Femur (tissue), 1 donor: ENCODE measurements around the gene PILRB.
"Not testable (repeated sequence)": the region's sequence is repeated elsewhere in the genome, so short reads cannot be mapped to it uniquely, and the experiment has no call there.

Source experiments
- DNase-seq: peaks from one replicate; pipeline ENCODE4 v3.0.0-alpha.2; 2017

The PILRB gene

DNA sequence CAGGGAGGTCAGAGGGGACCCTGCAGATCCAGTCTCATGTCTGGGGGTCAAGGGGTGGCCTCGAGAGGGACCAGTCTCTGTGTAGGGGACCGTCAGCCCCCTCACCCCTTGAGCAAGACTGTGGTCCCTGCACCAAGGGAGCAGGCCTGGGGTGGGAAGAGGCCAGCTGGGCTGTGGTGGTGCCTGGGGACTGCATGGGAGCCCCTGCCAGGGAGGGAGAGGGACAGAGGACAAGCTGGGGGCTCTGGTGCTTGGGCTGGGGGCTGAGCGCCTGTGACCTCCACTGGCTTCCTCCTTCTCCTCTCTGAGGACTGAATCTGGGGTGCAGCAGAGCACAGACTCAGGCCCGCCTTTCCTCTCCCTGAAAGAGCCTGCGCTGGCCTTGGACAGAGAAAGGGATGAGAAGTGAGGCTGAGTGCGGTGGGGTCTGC lies 771 bp upstream of the PILRB start:
- no peak for DNase-seq

DNA sequence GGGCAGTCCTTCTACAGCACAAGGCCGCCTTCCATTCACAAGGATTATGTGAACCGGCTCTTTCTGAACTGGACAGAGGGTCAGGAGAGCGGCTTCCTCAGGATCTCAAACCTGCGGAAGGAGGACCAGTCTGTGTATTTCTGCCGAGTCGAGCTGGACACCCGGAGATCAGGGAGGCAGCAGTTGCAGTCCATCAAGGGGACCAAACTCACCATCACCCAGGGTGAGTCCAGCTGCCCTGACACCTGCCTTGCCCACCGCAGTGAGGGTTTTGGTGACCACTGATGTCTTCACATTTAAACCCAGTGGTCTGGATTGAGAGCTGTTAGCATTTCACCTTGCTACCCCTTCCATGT lies 918 bp downstream of the PILRB start:
- DNase-seq, result no peak

DNA sequence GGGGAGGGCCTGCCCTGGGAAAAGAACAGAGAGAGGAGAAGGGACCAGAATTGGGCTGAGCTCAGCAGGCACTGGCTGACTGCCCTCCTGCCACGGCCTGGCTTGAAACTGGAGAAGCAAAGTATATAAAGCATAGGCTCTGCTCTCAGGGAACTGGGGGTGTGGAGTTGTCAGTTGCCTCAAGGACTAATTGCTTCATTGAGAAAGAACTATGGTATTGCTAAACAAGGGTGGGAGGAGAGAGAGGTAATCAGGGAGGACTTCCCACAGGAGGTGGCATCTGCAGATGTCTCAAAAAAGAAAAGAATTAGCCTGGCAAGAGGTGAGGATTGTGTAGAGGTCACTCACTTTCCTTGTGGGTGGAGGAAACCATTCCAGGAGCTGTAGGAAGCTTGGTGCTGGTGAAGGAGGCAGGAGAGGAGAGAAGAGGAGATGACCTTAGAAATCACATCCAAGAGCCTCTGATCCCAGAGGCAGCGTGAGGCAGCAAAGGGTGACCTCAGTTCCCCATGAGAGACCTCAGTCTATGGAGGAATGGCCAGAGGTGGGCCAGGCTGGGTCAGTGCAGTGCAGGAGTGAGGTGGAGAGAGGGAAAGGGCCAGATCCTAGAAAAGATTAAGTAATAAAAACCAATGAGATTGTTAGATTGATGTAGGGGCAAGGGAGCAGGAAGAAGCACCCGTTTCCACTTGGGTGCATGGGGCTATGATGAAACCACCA lies 2.4 kb downstream of the PILRB start:
- no peak for DNase-seq

DNA sequence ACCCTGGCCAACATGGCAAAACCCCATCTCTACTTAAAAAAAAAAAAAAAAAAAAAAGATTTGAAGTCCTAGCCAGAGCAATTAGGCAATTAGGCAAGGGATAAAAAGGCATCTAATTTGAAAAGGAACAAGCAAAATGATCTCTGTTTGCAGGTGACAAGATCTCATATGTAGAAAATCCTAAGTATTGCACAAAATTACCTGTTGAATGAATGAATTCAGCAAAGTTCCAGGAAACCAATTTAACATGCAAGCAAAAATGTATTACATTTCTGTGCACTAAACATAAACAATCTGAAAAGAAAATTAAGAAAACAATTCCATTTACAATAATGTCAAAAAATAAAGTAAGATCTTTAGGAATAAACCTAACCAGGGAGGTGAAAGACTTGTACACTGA lies 5.2 kb downstream of the PILRB start:
- DNase-seq, result no peak

DNA sequence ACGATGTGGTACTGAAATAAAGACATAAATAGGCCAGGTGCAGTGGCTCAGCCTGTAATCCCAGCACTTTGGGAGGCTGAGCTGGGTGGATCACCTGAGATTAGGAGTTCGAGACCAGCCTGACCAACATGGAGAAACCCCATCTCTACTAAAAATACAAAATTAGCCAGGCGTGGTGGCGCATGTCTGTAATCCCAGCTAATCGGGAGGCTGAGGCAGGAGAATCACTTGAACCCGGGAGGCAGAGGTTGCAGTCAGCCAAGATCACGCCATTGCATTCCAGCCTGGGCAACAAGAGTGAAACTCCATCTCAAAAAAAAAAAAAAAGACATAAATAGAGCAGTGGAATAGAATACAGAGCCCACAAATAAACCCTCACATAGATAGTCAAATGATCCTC lies 5.9 kb downstream of the PILRB start:
- DNase-seq, result not testable (repeated sequence)

DNA sequence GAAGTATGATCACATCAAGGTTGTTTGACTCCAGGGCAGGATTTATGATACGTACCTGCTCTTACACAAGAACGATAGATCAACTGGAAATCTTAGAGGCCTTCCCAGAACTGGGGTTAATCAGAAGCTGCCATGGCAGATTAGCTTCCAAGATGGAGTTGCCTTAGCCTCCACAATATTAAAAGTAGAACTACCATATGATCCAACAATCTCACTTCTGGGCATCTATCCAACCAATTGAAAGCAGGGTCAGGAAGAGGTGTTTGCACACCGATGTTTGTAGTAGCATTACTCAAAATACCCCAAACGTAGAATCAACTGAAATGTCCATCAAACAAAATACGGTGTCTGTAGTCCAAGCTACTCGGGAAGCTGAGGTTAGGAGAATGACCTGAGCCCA lies 6.6 kb downstream of the PILRB start:
- DNase-seq, result no peak

DNA sequence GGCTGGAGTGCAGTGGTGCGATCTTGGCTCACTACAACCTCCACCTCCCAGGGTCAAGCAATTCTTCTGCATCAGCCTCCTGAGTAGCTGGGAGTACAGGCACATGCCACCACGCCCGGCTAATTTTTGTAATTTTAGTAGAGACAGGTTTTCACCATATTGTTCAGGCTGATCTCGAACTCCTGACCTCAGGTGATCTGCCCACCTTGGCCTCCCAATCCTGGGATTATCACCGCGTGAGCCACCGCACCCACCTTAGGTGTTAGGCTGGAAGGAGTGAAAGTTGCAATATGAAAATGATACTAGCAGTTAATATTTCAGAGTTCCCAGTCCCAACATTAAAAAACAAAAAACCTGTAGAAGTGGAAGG lies 8.1 kb downstream of the PILRB start:
- DNase-seq, result not testable (repeated sequence)

DNA sequence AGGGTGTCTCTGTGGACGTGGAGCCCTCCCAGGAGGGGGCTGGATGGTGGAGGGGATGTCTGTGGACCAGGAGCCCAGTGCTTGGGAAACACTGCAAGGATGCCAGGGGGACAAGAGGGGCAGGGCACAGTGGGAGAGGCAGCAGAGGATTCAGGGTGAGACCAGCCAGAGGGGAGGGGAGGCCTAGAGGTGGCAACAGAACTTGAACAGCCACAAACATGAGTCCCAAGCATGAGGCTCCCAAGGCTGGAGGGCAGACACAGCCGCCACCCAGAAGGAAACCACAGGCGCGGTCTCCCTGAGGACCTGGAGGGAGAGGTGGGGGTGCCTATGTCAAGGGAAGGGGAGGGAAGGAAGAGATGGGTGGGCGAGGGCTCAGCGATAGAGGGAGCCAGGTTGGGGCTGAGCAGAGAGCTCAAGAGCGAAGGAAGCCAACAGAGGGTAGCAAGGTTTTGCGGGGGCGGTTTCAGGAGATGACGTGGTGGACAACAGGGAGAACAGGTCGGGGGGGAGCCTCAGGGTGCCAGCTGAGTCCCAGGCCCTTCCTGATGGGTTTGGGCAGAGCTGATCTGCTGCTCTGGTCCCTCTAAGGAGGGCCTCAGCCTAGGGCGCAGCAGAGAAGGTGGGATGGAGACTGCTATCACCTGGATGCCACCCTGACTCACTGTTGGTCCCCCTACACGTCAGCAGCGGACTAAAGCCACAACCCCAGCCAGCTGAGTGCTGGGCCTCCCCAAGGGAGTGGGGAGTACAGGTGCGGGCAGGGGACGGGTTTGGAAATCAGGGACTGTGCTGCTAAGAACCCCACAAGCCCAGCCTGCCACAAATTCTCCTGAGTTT lies 8.7 kb downstream of the PILRB start:
- DNase-seq, result no peak

DNA sequence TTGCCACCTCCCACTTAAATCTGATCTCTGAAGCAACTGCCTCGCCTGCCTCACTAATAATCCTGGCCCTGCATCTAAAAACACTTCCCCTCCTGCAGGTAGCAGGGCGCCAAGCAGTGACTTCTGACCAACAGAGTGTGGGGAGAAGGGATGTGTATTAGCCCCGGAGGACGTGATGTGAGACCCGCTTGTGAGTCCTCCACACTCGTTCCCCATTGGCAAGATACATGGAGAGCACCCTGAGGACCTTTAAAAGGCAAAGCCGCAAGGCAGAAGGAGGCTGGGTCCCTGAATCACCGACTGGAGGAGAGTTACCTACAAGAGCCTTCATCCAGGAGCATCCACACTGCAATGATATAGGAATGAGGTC lies 9.3 kb downstream of the PILRB start:
- no peak for DNase-seq

DNA sequence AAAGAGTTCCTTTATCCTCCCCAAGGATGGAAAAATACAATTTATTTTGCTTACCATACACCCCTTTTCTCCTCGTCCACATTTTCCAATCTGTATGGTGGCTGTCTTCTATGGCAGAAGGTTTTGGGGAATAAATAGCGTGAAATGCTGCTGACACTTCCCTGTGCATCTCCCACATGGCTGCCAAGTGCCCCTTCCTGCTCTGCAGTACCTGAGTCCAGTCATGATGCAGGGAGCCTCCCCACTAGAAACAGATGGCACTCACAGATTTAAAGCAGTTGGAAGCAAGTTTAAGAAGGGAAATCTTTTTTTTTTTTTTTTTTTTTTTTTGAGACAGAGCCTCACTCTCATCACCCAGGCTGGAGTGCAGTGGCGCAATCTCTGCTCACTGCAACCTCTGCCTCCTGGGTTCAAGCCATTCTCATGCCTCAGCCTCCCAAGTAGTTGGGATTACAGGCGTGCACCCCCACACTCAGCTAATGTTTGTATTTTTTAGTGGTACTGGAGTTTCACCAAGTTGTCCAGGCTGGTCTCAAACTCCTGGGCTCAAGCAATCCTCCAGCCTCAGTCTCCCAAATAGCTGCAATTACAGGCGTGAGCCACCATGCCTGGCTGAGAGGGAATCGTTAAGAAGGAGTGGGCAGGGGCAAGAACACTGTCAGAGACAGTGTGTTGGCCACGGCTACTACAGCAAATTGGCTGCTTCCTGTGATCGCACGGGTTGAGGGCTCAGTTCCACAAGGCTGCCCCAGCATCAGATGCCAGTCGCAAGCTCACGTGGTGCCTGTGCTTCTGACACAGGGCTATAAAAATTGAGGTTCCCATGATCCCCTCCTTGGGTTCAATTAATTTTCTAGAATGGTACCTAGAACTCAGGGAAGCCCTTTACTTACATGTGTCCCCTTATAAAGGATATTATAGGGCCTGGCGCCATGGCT lies 10.0 kb downstream of the PILRB start:
- no peak for DNase-seq

DNA sequence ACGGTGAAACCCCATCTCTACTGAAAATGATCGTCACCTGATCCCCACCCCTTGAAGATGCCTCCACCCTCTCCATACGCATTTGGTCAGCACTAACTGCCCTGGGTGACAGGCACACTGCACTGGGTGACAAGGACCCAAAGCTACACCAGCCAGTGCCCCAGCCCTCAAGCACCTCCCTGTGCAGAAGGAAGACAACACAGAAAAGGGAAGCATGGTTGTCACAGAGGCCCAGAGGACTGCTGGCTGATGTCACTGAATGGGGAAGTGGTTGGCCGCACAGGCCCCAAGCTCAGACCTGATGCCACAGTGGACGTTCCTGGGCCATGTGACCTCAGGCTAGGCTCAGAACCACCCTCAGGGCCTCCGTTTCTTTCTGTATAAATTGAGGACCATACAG lies 11.2 kb downstream of the PILRB start:
- DNase-seq, result peak; percentile 73

DNA sequence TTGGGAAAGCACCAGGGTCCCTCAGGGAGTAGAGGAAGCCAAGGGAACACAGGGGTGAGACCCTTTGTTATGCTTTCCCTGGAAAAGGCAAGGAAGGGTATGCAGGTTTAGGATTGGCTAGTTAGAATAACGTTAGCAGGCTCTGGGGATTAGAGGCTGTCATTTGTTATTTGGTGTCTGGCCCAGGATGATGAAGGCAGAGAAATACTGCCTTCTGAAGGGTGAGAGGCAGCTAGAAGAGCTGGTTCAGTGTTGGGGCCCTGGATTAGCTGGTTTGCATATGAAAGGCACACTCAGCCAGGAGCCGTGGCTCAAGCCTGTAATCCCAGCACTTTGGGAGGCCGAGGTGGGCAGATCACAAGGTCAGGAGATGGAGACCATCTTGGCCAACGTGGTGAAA lies 12.4 kb downstream of the PILRB start:
- no peak for DNase-seq

DNA sequence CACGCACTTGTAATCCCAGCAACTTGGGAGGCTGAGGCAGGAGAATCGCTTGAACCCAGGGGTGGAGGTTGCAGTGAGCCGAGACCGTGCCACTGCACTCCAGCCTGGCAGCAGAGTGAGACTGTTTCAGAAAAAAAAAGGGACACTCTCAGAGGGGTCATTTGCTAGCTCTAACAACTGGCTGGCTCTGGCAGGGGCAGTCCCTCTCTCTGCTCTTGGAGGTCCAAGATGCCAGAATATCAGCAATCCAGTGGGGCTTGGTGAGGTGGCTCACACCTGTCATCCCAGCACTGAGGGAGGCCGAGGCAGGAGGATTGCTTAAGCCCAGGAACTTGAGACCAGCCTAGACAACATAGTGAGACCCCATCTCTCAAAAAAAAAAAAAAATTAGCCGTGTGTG lies 12.8 kb downstream of the PILRB start:
- DNase-seq, result no peak

DNA sequence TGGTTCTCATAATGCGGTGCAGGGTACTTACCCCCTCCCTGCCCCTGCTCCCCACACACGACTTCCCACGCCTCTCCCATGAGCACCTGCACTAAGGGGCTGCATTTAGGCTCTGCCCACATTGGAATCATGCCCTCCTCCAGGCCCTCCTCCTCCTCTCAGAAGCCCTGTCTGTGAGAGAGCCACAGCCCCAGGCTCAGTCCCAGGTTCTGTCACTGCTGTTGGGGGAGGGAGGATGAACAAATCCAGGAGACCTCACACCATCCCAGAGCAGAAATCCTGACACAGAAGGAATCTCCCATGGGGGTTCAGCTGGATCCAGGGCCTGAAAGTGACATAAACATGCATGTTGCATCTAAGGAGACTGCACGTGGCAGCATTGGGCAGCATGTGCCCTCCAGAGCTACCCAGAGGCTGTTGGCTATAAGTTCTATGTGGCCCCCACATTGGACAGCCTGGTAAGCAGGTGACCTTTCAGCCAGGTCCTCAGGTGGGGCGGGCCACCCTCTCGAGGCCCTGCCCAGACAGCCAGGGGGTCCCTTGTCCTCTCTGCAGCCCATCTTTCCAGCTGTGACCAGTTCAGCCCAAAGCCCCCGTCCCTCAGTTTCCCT lies 13.7 kb downstream of the PILRB start:
- DNase-seq, result peak; percentile 20

DNA sequence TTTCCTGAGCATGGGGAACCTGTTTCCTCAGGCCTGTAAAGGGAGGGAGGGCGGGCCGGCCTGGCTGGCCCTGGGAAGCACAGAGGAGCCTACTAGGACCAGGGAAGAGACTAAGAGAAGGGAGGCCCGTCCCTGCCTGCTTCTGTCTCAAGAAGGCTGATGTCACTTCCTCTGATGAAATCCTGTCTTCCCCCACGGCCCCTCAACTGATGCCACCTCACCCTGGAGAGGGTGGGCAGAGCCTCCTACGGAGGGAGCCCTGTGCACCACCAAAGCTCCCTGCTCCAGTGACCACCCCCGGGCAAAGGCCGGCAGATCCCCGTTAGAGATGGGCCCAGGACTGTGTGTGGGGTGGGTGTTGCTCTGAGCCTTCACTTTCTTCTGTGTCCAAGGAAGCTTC lies 14.3 kb downstream of the PILRB start:
- peak; percentile 46 for DNase-seq

DNA sequence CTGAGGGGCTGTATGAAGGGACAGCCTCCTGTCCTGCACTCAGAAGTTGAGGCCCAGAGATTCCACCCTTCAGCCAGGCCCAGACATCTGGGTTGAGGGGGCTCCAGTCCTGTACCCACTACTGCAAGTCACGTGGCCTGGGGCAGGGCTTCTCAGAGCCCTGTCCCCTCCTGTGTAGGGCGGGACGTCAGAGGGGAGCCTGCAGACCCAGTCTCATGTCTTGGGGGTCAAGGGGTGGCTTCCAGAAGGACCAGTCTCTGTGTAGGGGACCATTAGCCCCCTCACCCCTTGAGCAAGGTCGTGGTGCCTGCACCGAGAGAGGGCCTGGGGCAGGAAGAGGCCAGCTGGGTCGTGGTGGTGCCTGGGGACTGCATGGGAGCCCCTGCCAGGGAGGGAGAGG lies 14.8 kb downstream of the PILRB start:
- DNase-seq, result no peak

DNA sequence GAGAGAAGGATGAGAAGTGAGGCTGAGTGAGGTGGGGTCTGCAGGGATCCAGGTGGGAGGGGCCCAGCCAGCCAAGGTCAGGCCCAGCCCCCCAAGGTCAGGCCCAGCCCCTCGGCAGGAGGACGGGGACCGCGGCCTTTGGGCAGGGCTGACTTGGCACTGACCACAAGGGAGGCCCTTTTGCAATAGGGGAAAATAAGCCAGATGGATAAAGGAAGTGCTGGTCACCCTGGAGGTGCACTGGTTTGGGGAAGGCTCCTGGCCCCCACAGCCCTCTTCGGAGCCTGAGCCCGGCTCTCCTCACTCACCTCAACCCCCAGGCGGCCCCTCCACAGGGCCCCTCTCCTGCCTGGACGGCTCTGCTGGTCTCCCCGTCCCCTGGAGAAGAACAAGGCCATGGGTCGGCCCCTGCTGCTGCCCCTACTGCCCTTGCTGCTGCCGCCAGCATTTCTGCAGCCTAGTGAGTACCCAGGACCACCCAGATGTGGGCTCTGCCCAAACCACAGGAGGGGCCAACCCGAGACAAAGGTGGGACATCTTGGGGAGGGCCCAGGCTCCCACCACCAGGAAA lies 15.4 kb downstream of the PILRB start, which contains the start of gene PILRA:
Gene PILRA, plus strand, starts transcription at position 227 of the 571 bp plus-strand sequence. Its CDS starts 170 bp downstream, at position 397.
- DNase-seq, result peak; percentile 33

DNA sequence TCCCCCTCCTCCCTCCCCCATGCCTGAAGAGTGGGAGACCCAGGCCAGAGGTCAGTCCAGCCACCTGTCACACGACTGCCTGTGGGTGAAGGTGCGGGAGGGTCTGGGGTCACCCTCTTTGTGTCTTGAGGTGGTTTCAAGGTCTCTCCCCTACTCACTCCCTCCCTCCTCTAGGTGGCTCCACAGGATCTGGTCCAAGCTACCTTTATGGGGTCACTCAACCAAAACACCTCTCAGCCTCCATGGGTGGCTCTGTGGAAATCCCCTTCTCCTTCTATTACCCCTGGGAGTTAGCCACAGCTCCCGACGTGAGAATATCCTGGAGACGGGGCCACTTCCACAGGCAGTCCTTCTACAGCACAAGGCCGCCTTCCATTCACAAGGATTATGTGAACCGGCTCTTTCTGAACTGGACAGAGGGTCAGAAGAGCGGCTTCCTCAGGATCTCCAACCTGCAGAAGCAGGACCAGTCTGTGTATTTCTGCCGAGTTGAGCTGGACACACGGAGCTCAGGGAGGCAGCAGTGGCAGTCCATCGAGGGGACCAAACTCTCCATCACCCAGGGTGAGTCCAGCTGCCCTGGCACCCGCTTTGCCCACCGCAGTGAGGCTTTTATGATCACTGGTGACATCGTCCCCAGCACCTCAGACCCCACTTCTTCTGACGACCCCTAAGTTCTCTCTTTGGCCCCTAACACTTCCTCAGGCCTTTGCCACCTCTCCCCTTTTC lies 16.1 kb downstream of the PILRB start:
- peak; percentile 17 for DNase-seq

DNA sequence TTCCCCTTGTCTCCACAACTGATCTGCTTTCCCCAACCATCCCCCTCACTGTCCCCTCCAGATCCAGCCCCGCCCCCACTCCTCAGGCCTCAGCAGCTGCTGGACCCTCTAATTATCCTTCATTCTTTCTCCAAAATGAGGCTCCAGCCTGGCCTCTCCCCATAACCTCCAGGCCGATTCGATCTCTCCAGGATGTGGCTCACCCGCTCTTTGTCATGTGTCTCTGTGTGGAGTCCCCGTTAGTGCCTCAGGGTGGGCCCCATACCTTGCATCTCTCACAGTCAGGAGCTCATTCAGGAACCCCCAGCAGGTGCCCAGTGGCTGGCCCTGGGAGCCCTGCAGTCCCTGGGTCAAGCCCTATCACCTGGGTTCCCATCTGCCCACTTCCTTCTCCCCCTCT lies 16.7 kb downstream of the PILRB start:
- DNase-seq, result peak; percentile 16

DNA sequence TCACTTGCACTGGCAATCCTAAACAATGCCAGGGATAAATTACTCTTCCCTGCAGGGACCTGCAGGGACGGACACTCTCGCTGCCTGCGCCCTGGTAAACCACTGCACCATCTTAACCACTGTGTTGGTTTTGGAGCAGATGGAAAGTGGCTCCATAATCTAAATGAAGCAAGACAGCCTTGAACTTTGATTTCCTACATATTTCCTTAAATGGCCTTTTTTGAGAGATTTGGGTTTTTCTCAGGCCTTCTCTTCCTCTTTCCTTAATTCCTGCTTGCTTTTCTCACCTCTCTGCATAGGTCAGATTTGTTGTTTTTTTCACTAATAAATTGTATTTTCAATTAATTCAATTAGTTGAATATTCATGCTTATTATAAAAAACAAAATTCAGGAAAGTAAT lies 18.1 kb downstream of the PILRB start:
- DNase-seq, result no peak

DNA sequence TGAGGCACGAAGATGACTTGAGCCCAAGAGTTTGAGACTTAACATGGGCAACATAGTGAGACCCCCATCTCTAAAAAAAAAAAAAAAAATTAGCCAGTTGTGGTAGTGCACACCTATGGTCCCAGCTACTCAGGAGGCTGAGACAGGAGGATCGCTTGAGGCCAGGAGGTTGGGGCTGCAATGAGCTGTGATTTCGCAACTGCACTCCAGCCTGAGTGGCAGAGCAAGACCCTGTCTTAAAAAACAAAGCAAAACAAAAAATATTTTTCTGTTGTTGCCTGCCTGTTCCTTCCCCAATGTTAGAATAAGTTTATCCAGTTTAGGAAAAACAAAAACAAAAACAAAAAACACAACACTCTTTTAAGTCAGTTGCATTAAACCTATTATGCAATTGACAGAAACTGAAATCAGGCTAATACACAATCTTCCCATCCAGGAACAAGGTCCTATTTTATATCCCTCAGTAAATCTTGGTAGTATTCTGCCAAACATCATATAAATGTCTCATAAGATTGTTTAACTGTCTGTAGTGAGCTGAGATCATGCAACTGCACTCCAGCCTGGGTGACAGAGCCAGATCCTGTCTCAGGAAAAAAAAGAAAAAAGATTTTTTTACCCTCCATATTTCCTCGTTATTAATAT lies 20.3 kb downstream of the PILRB start:
- no peak for DNase-seq
